Fibroblast of pulmonary artery (primary cell): ENCODE measurements around the gene GTF2H1.

Experiments
- DNase-seq: peaks from one replicate; pipeline ENCODE4 v3.0.0-alpha.2; 2010; ENCODE audit warnings: low read depth
- H3K4me3 ChIP-seq: replicated peaks from 2 replicates; pipeline ENCODE4 v1.5.1; 2011; ENCODE audit warnings: low read depth, mild to moderate bottlenecking, control low read depth, low read length, moderate library complexity
- TF ChIP-seq, protein P1 (sequence below): IDR thresholded peaks from 2 replicates; pipeline ENCODE4 v1.5.1; 2011; ENCODE audit warnings: mild to moderate bottlenecking, control low read depth, low read length, inconsistent platforms; ENCODE audit errors: missing control alignments

GTF2H1 gene

DNA sequence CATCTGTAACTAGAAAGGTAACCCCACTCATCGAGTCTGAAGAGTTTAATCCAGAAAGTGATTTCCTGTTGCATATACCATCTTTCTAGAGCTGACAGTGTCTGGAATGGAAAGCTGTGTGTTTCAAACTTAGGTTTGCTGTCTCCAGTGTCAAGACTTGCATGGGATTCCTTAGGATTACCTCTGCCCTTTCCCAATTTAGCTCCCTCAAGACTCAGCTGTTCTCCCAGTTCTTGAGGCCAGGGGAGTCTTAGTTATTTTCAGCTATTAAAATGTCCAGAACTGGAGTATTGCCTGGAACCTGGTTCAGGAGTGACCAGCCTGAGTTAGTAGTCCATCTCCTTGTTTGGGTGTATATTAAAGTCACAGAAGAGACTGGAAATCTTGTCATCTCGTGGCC is 47.0 kb downstream of the GTF2H1 start:
- TF ChIP-seq, protein P1, sequence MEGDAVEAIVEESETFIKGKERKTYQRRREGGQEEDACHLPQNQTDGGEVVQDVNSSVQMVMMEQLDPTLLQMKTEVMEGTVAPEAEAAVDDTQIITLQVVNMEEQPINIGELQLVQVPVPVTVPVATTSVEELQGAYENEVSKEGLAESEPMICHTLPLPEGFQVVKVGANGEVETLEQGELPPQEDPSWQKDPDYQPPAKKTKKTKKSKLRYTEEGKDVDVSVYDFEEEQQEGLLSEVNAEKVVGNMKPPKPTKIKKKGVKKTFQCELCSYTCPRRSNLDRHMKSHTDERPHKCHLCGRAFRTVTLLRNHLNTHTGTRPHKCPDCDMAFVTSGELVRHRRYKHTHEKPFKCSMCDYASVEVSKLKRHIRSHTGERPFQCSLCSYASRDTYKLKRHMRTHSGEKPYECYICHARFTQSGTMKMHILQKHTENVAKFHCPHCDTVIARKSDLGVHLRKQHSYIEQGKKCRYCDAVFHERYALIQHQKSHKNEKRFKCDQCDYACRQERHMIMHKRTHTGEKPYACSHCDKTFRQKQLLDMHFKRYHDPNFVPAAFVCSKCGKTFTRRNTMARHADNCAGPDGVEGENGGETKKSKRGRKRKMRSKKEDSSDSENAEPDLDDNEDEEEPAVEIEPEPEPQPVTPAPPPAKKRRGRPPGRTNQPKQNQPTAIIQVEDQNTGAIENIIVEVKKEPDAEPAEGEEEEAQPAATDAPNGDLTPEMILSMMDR = no peak
- no peak overlapping the region for H3K4me3 ChIP-seq
- DNase-seq = no peak

DNA sequence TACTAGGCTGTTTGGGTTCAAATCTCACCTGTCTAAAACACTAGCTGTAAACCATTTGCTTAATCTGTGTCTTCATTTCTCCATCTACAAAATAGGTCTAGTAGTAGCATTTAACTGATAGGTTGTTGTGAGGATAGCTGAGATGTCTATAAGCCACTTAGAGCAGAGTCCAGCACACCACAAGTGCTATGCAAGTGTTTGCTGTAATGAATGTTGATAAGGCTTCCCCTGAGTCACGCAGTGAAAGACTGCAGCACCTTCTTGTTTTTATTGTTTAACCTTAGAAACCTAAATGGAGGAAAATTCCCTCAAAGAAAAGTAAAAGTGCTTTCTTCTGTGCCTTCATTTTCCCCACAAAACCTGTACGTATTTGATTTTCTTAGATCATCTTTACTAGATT is 48.9 kb downstream of the GTF2H1 start:
- TF ChIP-seq, protein P1 = no peak
- H3K4me3 ChIP-seq = no peak overlapping the region
- DNase-seq = peak; percentile 26

DNA sequence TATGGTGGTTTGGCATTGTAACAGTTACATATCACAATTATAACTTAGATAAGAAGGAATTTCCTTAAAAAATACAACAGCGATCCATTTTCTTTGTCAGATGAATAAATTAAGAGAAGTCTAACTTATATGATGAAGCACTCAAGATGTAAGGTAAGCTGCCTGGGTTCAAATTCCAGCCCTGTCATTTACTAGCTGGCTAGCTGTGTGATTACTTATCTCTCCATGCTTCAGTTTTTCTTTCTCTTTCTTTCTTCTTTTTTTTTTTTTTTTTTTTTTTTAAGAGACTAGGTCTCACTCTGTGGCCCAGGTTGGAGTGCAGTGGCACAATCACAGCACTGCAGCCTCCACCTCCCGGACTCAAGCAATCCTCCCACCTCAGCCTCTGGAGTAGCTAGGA is 49.8 kb downstream of the GTF2H1 start:
- TF ChIP-seq, protein P1 = no peak
- H3K4me3 ChIP-seq = no peak overlapping the region

DNA sequence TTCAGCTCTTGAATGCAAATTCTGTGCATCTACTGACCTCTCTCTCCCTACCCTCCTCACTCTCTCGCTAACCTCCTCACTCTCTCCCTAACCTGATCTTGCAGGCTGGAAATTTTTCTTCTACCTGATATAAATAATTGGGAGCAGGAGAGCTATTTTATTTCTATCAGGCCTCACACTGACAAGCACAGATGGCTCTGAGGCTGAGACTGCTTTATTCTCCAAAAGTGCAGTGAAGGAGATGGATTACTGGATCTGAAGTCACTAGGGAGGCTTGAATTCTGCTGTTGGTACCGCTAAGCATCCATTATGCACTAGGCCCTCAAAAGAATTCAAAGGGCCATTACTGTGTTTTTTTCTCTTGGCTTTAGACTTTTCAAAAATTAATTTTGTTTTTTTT is 52.6 kb downstream of the GTF2H1 start:
- no peak for DNase-seq
- TF ChIP-seq, protein P1 = no peak
- no peak overlapping the region for H3K4me3 ChIP-seq

More for the DNA sequence above, 49.8 kb downstream of the GTF2H1 start:
- DNase-seq = no peak

DNA sequence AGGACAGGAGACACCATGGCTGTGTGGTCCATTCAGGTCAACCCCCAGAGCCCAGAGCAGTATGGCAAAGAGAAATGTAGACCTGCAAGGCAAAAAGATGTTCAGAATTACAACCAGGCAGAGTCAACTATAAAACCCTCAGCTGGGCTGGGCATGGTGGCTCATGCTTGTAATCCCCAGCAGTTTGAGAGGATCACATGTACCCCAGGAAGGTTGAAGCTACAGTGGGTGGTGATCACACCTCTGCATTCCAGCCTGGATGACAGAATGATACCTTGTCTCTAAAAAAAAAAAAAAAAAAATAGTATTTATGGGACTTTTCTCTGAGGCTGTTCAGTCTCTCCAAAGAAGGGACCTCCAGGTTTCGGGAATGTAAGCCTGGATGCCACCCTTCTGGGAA is 53.6 kb downstream of the GTF2H1 start:
- TF ChIP-seq, protein P1 = no peak
- no peak for DNase-seq
- no peak overlapping the region for H3K4me3 ChIP-seq

DNA sequence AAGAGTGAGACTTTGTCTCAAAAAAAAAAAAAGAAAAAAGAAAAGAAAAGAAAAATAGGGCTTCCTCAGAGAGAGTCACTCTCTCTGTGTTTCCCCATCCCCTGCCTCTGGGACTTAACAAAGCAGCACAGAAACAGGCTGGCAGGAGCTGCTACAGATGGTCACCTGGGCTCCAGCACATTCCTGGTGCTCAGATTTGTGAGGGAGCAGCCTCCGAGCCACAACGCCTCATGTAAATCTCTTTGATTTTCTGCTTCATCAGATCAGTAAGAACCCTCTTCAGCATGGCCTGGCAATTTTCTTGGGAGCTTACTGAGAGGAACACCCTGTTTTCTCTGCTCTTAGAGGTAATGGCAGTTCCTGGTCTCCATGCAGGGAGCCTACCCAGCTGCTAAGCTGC is 56.8 kb downstream of the GTF2H1 start:
- TF ChIP-seq, protein P1 = no peak
- no peak for DNase-seq
- H3K4me3 ChIP-seq = no peak overlapping the region

DNA sequence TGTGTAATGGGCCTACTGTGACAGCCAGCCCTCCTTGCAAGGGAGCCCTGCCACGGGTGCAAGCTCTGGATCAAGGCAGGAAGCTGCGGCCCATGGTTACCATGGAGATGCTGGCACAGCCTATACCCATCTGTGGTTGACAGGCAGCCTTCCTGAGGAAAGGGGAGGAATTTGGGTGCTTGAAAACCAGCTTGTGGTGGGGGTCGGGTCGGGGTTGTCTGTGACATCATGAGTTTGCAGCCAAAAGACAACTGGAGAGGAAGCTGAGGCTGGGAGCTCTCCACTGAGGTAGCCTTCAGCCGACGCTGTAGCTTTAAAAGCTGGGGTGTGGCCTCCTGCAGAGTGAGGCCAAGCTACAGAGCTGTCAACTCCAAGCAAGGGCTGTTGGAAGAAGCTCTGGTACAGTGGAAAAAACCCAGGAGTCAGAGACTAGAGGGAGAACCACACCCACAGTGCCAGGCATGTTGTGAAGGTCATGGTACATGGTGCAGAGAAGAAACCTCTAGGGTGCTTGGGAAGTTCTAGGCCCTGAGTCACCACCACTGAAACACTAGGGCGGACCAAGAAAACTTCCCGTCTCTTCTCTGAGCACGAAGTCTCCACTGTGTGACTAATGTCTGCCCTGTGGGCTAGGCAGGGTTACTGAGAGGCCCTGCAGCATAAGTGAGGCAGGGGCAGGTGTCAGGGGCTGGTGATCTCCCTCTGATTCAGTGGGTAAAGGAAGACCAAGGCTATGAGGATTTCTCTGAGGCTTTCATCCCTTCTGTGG is 61.2 kb downstream of the GTF2H1 start:
- peak overlapping the region; percentile 14 for H3K4me3 ChIP-seq
- TF ChIP-seq, protein P1 = no peak
- DNase-seq = peak; percentile 96
